WTC11 (cell line): ENCODE data around the gene POC1A.

Experiments used
- ELF4 ChIP-seq: sonication (generic); formaldehyde crosslinking; IDR thresholded peaks from 2 replicates; pipeline ENCODE4 v1.8.1; 2022; ENCODE audit warnings: low read depth, mild to moderate bottlenecking, moderate library complexity, missing genetic modification reagents
- NR2C2 ChIP-seq: sonication (generic); formaldehyde crosslinking; IDR thresholded peaks from 2 replicates; pipeline ENCODE4 v1.8.0; 2022; ENCODE audit warnings: mild to moderate bottlenecking, missing genetic modification reagents
- TF ChIP-seq, protein P1 (sequence below): fragments of 200-600 bp; IDR thresholded peaks from 2 replicates; pipeline ENCODE4 v1.8.0; 2022; ENCODE audit warnings: antibody characterized with exemption
- TF ChIP-seq, protein P2 (sequence below): fragments of 250-450 bp; sonication (Bioruptor Pico); IDR thresholded peaks from 2 replicates; pipeline ENCODE4 v2.1.2; 2022; ENCODE audit warnings: mild to moderate bottlenecking, moderate library complexity
- TF ChIP-seq, protein P3 (sequence below): sonication (generic); formaldehyde crosslinking; IDR thresholded peaks from 2 replicates; pipeline ENCODE4 v1.8.0; 2022; ENCODE audit warnings: mild to moderate bottlenecking, missing genetic modification reagents
- TF ChIP-seq, protein P4 (sequence below): sonication (generic); formaldehyde crosslinking; IDR thresholded peaks from 2 replicates; pipeline ENCODE4 v1.8.1; 2023; ENCODE audit warnings: mild to moderate bottlenecking, missing genetic modification reagents, borderline replicate concordance

DNA sequence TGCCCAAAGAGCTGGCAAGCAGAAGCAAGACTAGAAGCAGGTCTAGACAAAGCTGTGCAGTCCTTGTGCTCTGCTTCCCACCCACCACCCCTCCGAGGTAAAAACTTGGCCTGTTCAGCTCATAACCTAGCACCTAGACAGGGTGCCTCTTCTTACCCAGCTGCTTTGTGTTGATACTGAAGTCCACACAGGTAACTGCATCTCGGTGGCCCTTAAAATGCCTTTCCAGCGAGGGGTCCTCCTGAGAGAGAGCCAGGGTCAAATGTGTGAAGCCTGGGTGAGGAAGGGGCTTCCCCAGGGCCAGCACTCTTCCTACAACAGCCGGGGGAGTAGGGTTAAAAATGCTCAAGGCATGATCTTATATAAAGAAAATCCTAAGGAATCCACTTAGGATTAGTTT is 3.4 kb downstream of the POC1A start:
- TF ChIP-seq, protein P1, sequence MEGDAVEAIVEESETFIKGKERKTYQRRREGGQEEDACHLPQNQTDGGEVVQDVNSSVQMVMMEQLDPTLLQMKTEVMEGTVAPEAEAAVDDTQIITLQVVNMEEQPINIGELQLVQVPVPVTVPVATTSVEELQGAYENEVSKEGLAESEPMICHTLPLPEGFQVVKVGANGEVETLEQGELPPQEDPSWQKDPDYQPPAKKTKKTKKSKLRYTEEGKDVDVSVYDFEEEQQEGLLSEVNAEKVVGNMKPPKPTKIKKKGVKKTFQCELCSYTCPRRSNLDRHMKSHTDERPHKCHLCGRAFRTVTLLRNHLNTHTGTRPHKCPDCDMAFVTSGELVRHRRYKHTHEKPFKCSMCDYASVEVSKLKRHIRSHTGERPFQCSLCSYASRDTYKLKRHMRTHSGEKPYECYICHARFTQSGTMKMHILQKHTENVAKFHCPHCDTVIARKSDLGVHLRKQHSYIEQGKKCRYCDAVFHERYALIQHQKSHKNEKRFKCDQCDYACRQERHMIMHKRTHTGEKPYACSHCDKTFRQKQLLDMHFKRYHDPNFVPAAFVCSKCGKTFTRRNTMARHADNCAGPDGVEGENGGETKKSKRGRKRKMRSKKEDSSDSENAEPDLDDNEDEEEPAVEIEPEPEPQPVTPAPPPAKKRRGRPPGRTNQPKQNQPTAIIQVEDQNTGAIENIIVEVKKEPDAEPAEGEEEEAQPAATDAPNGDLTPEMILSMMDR = no peak
- TF ChIP-seq, protein P2, sequence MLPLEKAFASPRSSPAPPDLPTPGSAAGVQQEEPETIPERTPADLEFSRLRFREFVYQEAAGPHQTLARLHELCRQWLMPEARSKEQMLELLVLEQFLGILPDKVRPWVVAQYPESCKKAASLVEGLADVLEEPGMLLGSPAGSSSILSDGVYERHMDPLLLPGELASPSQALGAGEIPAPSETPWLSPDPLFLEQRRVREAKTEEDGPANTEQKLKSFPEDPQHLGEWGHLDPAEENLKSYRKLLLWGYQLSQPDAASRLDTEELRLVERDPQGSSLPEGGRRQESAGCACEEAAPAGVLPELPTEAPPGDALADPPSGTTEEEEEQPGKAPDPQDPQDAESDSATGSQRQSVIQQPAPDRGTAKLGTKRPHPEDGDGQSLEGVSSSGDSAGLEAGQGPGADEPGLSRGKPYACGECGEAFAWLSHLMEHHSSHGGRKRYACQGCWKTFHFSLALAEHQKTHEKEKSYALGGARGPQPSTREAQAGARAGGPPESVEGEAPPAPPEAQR = no peak
- TF ChIP-seq, protein P3, sequence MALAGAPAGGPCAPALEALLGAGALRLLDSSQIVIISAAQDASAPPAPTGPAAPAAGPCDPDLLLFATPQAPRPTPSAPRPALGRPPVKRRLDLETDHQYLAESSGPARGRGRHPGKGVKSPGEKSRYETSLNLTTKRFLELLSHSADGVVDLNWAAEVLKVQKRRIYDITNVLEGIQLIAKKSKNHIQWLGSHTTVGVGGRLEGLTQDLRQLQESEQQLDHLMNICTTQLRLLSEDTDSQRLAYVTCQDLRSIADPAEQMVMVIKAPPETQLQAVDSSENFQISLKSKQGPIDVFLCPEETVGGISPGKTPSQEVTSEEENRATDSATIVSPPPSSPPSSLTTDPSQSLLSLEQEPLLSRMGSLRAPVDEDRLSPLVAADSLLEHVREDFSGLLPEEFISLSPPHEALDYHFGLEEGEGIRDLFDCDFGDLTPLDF (CRISPR knock-in tag) = no peak
- TF ChIP-seq ELF4 (CRISPR knock-in tag) = no peak
- TF ChIP-seq NR2C2 (CRISPR knock-in tag) = no peak
- TF ChIP-seq, protein P4, sequence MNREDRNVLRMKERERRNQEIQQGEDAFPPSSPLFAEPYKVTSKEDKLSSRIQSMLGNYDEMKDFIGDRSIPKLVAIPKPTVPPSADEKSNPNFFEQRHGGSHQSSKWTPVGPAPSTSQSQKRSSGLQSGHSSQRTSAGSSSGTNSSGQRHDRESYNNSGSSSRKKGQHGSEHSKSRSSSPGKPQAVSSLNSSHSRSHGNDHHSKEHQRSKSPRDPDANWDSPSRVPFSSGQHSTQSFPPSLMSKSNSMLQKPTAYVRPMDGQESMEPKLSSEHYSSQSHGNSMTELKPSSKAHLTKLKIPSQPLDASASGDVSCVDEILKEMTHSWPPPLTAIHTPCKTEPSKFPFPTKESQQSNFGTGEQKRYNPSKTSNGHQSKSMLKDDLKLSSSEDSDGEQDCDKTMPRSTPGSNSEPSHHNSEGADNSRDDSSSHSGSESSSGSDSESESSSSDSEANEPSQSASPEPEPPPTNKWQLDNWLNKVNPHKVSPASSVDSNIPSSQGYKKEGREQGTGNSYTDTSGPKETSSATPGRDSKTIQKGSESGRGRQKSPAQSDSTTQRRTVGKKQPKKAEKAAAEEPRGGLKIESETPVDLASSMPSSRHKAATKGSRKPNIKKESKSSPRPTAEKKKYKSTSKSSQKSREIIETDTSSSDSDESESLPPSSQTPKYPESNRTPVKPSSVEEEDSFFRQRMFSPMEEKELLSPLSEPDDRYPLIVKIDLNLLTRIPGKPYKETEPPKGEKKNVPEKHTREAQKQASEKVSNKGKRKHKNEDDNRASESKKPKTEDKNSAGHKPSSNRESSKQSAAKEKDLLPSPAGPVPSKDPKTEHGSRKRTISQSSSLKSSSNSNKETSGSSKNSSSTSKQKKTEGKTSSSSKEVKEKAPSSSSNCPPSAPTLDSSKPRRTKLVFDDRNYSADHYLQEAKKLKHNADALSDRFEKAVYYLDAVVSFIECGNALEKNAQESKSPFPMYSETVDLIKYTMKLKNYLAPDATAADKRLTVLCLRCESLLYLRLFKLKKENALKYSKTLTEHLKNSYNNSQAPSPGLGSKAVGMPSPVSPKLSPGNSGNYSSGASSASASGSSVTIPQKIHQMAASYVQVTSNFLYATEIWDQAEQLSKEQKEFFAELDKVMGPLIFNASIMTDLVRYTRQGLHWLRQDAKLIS (CRISPR knock-in tag) = no peak
